HG02678 (cell line): ENCODE measurements around the gene FEZF2.

Experiments used
- ATAC-seq: cut with Tn5 transposase; IDR thresholded peaks from one replicate; pipeline ENCODE4 v1.9.1; 2021; ENCODE audit warnings: mild to moderate bottlenecking, moderate library complexity; ENCODE audit not compliant: unreplicated experiment

Gene FEZF2

GRCh38 chr3:62373215-62373614 is at the start of gene FEZF2:
Gene FEZF2, minus strand, starts transcription at chr3:62373550. Its CDS starts 682 bp downstream, at chr3:62372868.
- no peak for ATAC-seq

- no peak for ATAC-seq
Observed at GRCh38 chr3:62421207-62421606, 47.9 kb upstream of the FEZF2 start.

- ATAC-seq, result no peak
Observed at GRCh38 chr3:62416144-62416543, 42.8 kb upstream of the FEZF2 start.

GRCh38 chr3:62415312-62415801 is 42.0 kb upstream of the FEZF2 start:
- ATAC-seq, result no peak

GRCh38 chr3:62414786-62415185 is 41.4 kb upstream of the FEZF2 start:
- ATAC-seq, result no peak

GRCh38 chr3:62413687-62414086 is 40.3 kb upstream of the FEZF2 start:
- ATAC-seq, result no peak

- no peak for ATAC-seq
Observed at GRCh38 chr3:62406945-62407344, 33.6 kb upstream of the FEZF2 start.

- ATAC-seq, result no peak
Observed at GRCh38 chr3:62405566-62405965, 32.2 kb upstream of the FEZF2 start.

GRCh38 chr3:62405135-62405534 is 31.8 kb upstream of the FEZF2 start:
- no peak for ATAC-seq

- ATAC-seq, result no peak
Observed at GRCh38 chr3:62404321-62404720, 31.0 kb upstream of the FEZF2 start.

- ATAC-seq, result no peak
Observed at GRCh38 chr3:62403765-62404164, 30.4 kb upstream of the FEZF2 start.

- no peak for ATAC-seq
Observed at GRCh38 chr3:62392626-62393292, 19.4 kb upstream of the FEZF2 start.

- no peak for ATAC-seq
Observed at GRCh38 chr3:62387251-62387650, 13.9 kb upstream of the FEZF2 start.

- ATAC-seq, result no peak
Observed at GRCh38 chr3:62379321-62379798, 6.0 kb upstream of the FEZF2 start.

GRCh38 chr3:62378921-62379320 is 5.6 kb upstream of the FEZF2 start:
- no peak for ATAC-seq

GRCh38 chr3:62378311-62378789 is 5.0 kb upstream of the FEZF2 start:
- no peak for ATAC-seq

- ATAC-seq, result no peak
Observed at GRCh38 chr3:62376906-62377877, 3.8 kb upstream of the FEZF2 start.

GRCh38 chr3:62376454-62376720 is 3.0 kb upstream of the FEZF2 start:
- no peak for ATAC-seq

GRCh38 chr3:62375655-62376453 is 2.5 kb upstream of the FEZF2 start:
- ATAC-seq, result no peak

GRCh38 chr3:62374341-62375218 is 1.2 kb upstream of the FEZF2 start:
- ATAC-seq, result no peak
